Stimulated activated naive CD4-positive, alpha-beta T cell (primary cell): ENCODE data around the gene COL19A1.
A peak's percentile ranks its signal among the peaks of the same experiment; 100 is the strongest.

ENCODE experiments used
- DNase-seq, 6 experiments: peaks; one replicate each; lab custom pipeline; 2025; lab: John Stamatoyannopoulos, UW

COL19A1 gene

GRCh38 chr6:70059039-70059719, 192.8 kb downstream of the COL19A1 start:
- DNase-seq, result no peak

GRCh38 chr6:70060680-70061079, 194.3 kb downstream of the COL19A1 start:
- no peak for DNase-seq

DNA sequence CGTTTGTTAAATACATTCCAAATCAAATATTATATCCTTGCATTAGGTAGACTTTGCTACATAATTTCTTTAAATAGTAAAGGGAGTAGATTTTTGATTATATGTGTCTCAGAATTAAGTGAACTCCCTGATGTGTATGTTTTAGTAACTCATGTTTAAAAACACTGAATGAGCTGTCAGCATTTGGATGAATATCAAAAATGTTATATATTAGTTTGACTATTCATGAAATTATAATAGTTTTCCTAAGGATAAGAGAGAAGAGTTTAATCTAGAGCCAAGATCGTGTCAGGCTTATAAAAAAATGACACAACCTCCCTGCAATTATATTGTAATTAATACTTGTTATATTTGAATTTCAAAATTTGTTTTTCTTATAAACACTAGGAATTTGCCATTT, 195.2 kb downstream of the COL19A1 start:
- DNase-seq, result no peak

DNA sequence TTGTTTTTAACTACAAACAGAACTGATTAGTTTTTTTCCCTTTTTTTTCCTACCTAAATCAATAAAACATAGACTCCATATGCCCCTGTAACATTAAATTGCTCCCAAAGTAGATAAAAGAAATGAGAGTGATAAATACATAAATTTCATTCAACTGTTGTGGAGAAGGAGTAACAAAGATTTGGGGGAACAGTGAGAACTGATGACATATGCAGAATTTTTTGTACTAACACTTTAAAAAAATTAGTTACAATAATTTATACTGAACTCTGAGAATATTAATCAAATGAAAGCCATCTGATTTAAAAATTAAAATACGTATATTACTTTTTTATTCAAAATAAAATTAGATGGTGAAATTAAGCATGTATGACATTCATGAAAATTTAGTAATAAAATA, 195.7 kb downstream of the COL19A1 start:
- DNase-seq, result no peak

DNA sequence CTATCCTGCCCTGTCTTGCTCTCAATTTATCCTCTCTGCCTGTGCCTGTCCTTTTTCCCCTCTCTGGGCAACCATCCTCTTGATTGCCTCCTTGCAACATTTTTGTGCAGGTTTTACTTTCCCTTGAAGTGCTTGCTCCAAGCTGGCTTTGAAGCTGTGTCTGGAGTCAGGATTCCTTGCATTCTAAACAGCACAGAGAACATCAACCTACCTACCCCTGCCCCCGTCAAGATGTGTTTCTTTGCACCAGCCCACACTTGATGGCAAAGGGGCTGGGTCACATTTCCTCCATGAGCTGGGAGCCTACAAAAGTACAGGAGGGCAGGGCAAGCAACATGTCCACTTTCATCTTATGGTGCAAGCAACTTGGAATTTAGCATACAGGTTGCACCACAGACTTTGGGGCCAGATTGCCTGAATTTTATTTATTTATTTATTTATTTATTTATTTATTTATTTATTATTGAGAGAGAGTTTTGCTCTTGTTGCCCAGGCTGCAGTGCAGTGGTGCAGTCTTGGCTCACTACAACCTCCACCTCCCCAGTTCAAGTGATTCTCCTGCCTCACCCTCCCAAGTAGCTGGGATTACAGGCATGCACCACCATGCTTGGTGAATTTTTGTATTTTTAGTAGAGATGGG, 206.3 kb downstream of the COL19A1 start:
- DNase-seq, result no peak

- no peak for DNase-seq
Observed at GRCh38 chr6:70073637-70074036, 207.3 kb downstream of the COL19A1 start.

DNA sequence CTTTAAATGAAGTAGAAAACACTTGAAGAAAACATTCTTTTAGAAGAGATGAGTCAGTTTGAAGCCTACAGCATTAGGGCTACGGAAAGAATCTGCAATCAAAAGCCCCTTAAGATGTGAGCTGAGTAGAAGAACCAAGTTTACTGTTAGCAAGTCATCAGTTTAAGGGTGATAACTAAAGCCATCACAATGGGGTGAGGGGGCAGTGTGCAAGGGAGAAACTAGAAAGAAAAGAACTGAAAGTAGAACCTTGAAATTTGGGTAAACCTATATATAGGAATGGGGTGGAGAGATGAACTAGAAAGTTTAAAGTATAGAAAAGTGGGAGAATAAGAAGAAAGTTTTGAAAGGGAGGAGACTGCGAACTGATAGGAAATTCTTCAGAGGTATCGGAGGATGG, 212.9 kb downstream of the COL19A1 start:
- no peak for DNase-seq

DNA sequence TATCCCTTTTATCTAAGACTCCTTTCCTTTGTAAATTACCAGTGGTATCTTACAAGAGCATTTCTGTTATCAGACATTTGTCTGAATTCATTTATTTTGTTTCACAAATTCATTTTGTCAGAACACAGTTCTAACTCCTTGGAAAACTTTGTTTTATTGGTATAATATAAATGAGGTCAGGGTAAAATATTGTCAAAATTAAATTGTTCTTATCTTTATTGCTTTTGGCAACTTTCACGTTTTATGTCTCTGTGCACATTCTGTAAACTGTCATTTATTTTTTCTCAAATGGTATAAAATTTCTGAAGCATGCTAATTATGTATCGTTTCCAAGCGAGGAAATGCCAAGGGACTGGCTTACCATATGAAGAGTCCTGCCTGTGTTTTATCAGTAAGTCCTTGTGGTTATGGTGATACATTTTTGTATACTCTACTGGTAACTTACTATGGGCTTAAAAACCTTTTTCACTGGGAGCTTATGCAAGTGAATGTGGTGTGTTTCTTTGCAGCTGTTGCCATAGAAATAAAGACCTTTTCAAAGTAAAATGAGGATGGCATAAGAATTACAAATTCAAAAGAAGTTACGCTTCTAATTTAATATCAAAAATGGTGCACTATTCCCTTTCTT, 214.2 kb downstream of the COL19A1 start:
- DNase-seq, result no peak

DNA sequence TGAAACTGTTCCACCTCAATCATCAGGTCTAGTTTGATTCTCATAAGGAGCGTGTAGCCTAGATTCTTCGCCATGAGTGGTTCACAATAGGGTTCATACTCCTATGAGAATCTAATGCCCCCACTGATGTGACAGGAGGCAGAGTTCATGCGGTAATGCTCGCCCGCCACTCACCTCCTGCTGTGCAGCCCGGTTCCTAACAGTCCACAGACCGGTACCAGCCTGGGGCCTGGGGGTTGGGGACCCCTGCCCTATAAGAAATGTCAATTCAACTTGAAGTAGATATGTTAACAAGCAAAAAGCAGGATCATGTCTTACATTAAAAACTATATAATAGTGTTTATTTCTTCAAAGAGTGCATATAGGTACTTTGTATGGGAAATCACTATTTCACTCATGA, 216.5 kb downstream of the COL19A1 start:
- no peak for DNase-seq

GRCh38 chr6:70086806-70087205, 220.4 kb downstream of the COL19A1 start:
- DNase-seq, result no peak

DNA sequence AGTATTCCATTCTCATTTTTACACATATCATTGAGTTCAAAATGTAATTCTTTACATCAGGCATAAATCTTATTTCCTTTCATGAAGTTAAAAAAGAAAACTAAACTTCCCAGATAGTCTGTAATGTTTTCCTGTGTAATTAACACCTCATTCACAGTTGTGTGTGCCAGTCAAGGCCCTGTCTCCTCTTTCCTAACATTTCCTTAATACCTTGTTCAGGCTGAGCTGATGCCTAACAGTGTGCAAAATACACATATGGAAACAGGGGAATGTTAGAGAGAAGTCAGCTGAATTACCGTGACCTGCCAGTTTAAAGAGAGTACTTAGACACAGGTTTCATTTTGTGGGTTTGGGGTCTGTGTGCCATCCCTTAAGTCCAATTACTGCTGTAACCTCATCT, 227.8 kb downstream of the COL19A1 start:
- DNase-seq, result no peak

GRCh38 chr6:70099732-70100131, 233.4 kb downstream of the COL19A1 start:
- DNase-seq, result no peak

DNA sequence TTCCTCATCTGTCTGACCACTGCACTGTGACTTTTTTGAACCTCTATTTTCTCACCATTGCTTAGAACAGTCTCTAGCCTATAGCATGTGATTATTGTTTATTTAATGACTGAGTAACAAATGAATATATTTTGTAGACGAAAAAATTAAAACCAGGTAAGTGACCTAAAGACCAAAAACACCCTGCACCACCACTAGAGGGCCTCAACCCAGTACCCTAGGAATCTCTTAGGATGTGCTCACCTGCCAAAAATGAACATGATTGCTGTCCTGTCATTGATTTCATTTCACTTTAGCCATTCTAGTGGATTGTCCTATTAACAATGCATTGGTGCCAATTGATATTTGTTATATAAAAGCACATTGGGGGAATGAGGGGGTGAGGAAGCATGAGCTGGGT, 237.4 kb downstream of the COL19A1 start:
- no peak for DNase-seq

DNA sequence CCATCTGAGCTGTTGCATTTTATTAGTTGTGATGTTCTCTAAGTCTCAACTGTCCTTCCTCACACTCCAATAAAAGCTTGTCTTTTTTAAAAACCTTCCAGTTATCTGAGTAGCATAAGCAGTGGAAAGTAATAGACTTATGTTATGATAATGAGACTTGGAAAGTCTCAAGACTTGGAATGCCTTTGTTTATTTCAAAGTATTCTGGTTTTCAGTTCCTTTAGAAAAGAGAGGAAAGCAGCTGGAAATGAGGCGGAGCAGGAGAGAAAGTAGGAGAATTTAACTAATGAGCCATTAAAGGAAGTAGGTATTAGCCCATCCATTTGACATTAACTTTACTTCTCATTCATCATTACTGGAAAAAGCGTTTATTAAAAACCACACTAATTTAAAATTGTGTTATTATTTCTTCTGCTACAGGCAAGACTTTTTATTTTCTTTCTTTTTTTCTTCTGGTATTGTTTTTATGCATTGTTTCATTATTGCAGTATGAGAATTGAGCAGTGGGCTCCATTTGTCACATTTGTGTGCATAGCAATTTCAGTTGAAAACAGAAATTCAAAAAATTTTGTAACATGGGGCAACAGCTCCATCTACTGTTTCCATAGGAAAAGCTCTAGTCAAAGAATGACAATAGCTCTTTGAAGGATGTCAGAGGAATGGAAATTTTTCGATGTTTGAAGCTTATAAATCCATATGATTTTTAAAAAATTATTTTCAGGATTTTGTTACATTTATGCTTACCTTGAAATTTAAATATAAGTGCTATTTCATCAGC, 241.7 kb downstream of the COL19A1 start:
- DNase-seq, result peak in 2 of 6 experiments; percentile 14 to 35

DNA sequence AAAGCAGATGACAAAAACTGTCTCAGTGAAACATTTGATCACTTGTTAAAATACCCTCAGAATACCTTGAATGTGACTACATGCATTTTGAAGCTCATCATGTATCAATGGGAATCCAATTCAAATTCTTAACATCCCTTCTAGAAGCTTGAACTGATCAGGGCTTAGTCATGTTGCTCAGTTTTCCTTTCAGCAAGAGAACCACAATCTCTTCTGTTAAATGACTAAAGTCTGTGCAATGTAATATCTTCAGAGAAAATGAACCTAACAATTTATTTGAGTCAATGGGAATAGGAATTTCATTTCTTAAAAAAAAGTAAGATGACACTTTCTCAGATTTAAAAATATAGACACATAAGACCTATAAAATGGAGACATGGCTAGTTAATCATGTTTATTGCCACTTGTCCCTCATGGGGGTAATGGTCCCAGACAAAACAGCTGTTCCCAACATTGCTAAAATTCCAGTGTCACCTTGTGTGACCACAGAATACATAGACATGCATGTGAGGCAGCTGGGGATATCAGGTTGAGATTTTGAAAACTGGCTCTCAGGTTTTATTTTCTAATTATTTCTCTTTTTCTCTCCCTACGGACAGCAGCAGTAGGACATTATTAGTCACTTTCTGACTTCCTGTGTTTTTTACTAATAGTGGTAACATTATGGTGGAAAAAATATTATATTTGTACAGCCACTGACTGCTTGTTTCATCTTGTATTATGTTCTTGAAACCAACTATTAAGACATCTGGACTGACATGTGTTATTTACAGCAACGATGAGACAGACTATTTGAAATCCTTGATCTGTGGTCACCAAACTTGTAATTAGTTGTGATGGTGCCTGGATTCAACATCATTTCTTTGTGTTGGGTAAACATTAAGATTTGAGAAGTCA, 244.0 kb downstream of the COL19A1 start:
- DNase-seq, result no peak

GRCh38 chr6:70111737-70112136, 245.4 kb downstream of the COL19A1 start:
- no peak for DNase-seq

DNA sequence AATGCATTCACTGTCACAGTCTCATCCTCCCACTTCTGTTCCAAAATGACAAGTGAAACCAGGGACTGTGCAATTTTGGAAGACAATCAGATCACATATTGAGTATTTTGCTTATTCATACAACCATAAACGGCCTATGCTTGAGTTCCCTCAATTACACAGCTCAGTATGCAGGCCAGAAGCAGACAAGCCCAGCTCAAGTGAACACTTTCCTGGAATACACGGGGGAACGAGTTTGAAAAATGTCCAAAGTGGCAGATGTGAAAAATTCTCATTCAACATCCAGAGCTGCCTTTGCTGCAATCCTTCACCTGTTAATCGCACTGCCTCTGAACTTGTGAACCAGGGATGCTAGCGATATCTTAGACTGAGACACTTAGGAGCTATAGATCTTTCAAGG, 246.4 kb downstream of the COL19A1 start:
- no peak for DNase-seq

DNA sequence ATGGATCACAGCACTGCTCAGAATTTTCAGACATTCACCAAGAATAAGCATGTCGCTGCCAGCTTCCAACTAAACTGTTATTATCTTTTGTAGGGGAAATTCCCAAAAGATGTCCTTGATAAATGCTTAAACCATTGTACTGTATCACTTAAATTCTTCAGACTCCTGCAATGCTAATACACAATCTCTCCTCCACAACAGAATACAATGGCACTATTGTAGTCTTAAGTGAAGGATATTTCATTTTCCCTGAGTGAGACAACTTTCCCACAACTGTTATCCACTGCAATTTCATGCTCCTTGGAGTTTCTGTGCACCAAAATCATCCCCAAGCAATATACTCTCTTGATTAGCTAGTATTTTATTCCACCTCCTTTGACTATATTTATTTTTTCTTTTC, 246.8 kb downstream of the COL19A1 start:
- DNase-seq, result no peak

DNA sequence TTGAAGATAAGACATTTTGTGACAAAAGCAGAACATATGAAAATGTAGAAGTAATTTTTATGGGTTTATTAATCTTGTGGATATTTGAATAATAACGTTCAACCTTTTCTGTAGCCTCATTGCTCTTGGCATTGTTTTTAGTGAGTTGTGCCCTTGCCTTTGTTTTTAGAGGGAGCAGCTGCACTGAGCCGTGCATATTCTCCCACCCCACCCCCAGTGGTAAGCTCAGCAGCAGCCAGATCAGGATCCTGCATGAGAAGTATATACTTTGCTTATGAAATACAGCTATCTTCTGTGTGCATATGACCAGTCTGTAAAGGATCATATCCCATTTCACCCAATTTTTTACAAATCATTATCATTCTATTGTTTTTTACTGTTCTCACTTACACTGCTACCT, 252.3 kb downstream of the COL19A1 start:
- no peak for DNase-seq

DNA sequence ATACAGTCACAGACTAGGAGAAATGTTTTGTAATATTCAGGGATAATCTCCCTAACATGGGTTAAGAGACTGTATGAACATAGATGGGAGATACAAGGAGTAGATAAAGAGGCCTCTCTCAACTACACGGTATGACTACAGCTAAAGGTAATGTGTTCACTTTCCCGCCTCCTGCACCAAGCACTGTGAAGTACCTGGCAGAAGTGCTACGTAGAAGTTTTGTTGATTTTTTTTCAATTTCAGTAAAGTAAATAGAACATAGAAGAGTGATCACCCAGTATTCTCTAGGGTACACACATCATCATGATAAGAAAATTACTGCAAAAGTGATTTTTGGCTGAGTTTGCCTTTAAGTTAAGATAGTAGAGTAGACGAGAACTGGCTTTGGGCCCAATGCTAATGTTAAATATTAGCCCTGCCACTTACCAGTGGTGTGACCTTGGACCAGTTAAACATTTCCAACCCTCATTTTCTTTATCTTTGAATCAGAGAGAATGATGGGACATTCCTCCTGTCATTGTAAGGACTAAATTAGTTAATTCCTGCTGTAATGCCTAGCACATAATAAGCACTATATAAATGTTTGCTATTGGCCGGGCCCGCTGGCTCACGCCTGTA, 253.0 kb downstream of the COL19A1 start:
- DNase-seq, result no peak

- no peak for DNase-seq
Observed at GRCh38 chr6:70124443-70124842, 258.1 kb downstream of the COL19A1 start.
